GM21619 (cell line): Measurements from ENCODE around the gene NR1D1.
"Not testable (repeated sequence)": the region's sequence is repeated elsewhere in the genome, so short reads cannot be mapped to it uniquely, and the experiment has no call there.

Experiments used
- ATAC-seq: cut with Tn5 transposase; IDR thresholded peaks from one replicate; pipeline ENCODE4 v1.9.1; 2021; ENCODE audit not compliant: unreplicated experiment

Gene NR1D1

DNA sequence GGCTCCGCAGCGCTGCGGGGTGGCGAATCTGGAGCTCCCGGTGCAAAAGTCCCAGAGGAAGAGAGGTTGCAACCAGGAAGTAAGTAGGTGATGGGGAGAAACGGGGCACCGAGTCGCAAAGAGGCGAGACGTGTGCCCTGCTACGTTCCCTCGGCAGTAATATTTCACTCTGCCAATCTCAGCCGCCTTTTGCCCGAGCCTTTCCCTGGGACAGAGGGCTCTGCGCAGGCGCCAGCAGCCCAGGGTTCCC lies at the start of gene NR1D1:
TSS of gene NR1D1 (minus strand) at position 171 of the 250 bp plus-strand sequence. CDS start 495 bp downstream, outside the sequence.
- ATAC-seq = peak; percentile 0

DNA sequence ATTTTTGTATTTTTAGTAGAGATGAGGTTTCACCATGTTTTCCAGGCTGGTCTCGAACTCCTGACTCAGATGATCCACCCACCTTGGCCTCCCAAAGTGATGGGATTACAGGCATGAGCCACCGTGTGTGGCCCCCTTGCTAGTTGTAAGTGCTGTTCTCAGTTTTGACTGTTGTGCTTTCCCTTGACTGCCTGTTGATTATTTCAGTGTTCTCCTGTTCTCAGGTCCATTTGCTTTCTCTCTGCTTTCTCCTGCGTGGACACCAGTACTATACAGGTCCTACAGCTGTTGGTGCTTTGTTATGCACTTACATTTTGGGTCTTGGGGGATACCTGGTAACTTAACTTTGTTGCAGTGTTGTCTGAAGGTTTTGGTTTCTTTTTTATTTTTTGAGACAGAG lies 48.1 kb upstream of the NR1D1 start:
- ATAC-seq = no peak

DNA sequence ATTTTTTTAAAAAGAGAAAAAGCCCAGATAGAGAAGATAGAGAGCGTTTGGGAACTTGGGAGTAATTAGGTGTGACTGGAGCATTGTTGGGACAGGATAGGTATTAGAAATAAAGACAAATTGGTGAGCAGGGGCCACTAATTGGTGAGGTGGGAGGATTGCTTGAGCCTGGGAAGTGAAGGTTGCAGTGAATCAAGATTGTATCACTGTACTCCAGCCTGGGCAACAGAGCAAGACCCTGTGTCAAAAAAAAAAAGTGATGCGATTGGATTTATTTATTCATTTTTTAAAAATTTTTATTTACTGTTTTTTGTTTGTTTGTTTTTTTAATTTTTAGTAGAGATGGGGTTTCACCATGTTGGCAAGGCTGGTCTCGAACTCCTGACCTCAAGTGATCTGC lies 45.1 kb upstream of the NR1D1 start:
- ATAC-seq = no peak

DNA sequence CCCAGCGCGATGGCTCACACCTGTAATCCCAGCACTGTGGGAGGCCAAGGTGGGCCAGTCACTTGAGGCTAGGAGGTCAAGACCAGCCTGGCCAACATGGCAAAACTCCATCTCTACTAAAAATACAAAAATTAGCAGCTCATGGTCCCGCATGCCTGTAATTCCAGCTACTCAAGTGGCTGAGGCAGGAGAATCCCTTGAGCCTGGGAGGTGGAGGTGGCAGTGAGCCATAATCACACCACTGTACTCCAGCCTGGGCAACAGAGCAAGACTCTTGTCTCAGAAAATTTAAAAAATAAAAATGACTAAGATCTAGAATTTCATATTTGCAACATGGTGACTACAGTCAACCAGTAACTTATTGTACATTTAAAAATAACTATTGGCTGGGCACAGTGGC lies 42.8 kb upstream of the NR1D1 start:
- not testable (repeated sequence) for ATAC-seq

DNA sequence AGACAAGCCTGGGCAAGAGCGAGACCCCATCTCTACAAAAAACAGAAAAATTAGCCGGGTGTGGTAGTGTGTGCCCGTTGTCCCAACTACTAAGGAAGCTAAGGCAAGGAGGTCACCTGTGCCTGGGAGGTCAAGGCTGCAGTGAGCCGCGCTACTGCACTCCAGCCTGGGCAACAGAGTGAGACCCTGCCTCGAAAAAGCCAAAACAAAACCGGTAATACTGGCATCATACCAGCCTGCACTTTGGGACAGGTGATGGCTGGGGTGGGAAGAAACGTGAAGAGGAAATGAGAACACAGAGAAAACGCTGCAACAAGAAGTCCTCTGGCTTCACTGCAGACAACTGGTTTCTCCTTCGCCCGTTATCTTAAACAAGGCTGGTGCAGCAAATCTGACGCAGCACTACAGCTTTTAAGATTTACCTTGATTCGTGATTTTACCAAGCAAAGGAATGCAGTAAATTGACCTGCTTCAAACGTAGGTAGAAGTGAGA lies 39.2 kb upstream of the NR1D1 start:
- peak; percentile 14 for ATAC-seq

DNA sequence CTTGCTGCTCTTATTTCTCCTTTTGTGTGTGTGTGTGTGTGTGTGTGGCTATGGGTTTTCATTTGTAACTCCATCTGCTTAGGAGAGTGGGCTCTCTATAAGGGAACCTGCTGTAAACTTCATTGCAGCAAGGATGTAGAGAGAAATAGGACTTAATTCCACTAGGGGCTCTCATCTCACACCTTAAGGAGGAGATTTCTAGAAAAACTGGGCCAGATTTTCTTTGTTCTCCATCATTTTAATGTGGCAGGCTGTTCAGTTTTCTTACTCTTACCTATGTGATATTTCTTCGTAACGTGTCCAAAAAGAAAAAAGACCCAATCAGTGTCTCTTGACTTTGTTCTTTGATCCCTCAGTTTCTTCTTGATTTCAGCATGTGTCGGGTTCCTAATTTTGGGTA lies 35.4 kb upstream of the NR1D1 start:
- ATAC-seq = no peak

DNA sequence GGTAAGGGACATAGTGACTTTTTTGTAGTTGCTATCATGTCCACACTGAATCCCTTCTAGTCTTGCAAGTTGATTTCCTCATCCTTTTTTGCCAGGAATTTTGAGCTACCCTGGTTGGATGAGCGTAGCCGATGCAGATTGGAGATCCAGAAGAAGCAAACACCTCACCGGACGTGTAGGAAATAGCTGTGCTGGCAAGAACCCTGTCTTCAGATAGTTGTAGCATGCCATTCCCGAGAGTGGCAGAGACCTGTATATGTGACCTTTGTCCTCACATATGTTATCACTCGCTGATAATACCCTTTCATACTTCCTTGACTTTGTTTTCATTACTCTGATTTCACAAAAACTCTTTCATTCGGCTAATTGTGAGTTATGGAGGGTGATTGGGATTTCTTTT lies 33.8 kb upstream of the NR1D1 start:
- no peak for ATAC-seq

DNA sequence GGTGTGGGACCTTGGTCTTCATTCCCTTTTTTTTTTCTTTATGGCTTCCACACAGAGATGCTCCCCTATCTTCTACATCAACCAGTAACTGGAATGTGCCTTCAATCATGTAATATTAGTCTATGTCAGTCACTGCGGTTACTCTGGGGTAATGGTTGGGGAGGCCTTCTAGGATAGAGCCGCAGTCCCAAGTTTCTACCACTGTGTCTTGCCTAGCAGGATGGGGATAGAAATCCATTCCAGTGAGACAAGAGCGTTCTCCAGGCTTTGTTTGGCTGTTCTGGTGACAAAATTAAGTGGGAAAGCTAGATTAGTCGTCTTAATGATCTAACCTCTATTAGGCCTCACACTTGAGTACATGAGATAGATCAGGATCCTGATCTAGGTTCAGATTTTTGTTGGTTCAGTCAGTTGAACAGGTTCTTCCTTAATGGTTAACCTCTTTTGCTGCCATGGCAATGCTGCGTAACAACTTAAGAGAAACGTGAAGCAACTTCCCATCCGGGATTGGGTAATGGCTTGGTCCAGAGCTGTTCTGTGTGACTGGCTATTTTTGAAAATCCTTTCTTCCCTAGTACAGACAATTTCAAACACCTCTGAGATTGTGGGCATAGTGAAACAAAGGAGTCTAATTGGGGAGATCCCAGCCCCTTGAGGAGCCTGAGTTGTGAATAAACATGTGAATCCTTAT lies 30.1 kb upstream of the NR1D1 start:
- ATAC-seq = no peak

DNA sequence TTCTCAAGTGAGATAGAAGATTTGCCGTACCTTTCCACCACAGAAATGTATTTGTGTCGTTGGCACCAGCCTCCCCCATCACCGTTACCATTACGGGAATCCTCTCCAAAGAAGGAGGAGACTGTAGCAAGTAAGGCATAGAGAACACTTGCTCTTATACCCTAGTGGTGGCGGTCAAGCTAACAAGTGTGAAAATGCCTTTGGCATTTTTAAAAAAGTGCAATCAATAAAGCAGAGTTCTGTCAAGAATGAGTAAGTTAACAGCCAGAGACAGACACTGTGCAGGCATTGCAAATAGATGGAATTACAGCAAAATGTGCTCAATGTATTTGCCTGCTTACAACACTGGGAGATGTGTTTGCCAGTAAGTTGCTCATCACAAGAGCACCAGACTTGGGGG lies 29.1 kb upstream of the NR1D1 start:
- no peak for ATAC-seq

DNA sequence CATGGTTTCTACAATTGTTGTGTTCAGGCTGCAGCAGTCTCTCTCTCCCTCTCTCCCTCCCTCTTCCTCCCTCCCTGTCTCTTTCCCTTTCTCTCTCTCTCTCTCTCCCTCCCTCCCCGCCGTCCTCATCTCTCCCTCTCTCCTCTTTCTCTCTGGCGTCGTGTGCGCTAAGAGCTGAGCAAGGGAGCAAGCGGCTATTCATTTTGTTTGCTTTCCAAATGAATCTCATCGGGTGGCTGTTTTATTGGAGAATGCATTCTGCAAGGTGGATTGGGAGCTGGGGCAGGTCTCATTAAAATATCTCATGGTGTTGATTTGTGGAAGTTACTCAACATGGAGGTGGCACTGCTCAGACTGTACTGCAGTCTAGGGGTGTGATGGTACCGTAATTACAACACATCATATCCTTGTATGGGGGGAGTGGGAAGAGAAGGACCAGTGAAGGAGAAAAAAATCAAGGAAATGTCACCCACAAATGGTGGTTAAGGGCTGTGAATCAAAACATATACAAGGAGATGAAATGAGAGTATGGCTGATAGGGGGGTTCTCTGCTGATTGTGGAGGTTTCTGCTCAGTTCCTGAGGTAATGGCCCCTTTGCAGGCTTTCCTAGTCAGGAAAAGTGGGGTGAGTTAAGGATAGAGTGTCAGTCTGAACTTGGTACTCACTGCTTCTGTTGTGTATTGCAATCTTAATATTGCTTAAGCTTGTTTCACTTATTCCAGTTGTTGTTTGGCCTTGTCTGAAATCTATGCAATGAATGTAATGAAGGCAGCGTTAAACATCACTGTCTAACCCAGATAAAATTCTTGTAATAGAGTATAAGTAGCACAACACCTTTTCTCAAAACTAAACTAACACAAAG lies 24.1 kb upstream of the NR1D1 start:
- ATAC-seq = no peak

DNA sequence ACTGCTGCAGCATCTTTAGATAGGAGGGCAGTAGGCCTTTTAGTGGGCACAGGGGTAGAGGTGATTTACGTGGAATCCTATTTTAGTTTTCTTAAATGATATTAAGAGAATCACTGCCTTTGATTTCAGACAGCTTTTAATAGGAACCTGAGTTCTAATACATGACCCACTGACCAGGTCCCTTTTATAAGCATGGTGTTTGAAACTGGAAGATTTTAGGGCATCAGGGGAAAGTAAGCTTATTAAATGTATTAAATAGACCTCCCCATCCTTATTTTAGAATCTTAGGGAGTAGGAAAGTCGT lies 23.4 kb upstream of the NR1D1 start:
- ATAC-seq = no peak

DNA sequence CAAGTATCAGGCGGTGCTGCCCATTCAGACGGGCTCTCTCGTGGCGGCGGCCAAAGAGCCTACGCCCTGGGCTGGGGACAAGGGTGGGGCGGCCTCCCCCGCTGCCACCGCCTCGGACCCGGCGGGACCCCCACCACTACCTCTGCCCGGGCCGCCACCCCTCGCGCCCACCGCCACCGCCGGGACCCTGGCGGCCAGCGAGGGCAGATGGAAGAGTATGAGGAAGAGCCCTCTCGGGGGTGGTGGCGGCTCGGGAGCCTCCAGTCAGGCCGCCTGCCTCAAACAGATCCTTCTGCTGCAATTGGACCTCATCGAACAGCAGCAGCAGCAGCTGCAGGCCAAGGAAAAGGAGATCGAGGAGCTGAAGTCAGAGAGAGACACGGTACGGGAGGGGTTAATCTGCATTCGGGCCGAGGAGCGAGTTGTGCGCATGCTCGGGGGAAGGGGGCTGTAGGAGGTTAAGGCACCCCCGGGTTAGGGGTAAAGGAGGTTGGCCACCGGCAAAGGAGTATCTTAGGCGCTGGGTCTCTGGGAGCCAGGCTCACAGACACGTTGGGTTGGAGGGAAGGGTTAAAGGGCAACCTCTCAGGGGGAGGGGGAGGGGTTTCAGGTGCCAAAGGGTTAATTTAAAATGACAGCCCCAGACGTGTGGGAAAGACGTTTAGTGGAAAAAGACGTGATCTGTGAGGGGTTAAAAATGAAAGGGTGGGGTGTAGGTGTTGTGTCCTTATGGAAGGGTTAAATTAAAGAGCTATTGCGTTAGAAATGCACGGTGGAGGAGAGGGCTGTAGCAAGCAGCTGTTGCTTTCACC lies 22.8 kb upstream of the NR1D1 start:
- ATAC-seq = peak; percentile 15

DNA sequence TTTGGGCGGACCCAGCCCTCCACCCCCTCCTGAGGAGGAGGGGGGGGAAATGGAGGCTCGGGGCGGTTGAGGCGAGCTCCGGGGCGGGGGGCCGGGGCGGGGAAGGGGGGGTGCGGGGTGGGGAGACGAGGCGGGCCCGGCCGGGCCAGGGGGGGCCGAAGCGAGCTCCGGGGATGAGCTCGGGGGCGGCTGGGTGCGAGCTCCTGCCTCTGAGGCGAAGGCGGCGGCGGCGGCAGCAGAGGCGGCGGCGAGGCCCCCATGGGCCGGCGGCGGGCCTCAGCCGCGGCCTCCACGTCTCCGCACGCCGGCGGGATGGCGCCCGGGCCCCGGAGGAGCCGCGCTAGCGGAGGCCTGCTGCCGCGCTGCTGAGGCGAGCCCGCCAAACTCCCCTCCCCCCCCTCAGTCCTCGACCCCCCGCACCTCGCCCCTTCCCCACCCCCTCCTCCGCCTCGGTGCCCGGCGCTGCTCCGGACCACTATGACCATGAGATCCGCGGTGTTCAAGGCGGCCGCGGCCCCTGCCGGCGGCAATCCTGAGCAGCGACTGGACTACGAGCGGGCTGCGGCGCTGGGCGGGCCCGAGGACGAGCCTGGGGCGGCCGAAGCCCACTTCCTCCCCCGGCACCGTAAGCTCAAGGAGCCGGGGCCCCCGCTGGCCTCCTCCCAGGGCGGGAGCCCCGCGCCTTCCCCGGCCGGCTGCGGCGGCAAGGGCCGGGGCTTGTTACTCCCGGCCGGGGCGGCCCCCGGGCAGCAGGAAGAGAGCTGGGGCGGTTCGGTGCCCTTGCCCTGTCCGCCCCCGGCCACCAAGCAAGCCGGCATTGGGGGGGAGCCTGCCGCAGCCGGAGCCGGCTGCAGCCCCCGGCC lies 22.0 kb upstream of the NR1D1 start:
- peak; percentile 32 for ATAC-seq

DNA sequence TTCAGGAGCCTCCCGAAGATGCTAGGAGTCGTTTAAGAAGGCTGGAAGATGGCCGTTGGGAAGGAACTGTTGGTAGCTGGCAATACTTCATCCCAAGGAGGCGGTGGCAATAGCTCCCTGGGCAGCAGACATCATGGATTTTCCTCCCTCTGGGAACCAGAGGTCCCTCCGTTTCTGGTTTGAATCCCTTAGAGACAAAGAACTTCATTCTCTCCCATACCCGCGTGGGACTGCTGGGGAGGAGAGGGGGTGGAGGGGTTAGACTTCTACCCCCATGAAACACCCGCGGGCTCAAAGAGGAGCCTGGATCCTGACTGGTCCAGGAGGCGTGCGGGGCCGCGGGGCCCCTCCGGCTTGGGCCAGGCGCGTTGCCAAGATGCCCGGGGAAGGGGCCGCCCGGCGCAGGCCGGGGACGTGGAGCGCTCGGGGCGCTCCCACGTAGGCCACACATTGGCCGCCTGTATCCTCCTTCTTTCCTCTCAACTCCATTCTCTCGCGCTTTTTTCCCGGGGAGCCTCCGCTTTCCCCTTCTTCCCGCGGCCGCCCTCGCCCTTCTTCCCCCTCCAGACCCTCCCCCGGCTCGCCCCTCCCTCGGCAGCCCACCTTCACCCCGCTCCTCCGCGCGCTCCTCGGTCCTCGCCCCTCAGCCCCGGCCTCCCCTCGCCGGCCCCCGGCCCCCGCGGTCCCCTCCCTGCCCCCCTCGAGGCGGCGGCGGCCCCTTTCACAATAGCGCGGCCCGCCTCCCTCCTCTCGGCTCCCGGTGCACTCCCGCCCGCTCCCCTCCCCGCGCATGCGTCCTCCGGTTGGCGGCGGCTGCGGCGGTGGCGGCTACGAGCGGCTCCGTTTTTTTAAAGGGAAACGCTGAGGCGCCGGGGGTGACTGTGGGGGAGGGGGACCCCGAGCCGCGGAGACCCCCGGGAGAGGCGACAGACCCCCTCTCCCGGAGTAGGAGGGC lies 21.1 kb upstream of the NR1D1 start, which contains the start of gene MSL1:
TSS of gene MSL1 (plus strand) at position 791 of the 955 bp plus-strand sequence. CDS start 642 bp downstream, outside the sequence.
- ATAC-seq = peak; percentile 48

DNA sequence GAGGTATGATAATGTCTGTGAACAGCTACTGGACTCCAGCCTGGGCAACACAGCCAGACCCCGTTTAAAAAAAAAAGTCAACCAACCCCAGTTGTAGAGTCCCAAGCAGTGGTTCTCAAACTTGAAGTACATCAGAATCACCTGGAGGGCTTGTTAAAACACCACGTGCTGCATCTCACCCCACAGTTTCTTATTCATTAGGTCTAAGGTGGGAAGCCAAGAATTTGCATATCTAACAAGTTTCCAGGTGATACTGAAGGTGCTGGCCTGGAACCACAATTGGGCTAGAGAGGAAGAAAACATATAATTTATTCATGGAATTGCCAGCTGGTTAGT lies 14.7 kb upstream of the NR1D1 start:
- ATAC-seq = no peak

DNA sequence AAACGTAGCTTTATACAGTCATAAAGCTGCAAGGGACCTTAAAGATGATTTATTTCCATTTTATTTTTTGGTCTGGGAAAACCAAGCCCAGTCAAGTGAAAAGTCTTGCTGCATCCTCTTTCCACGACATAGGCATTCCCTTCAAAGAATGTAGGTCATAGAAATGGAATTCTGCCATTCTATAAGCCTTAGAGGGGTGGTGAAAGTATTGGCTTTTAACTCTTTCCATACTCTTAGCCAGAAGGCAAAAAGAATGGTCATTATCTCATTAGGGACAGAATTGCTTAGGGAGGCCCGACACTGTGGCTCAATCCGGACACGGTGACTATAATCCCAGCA lies 13.5 kb upstream of the NR1D1 start:
- no peak for ATAC-seq

DNA sequence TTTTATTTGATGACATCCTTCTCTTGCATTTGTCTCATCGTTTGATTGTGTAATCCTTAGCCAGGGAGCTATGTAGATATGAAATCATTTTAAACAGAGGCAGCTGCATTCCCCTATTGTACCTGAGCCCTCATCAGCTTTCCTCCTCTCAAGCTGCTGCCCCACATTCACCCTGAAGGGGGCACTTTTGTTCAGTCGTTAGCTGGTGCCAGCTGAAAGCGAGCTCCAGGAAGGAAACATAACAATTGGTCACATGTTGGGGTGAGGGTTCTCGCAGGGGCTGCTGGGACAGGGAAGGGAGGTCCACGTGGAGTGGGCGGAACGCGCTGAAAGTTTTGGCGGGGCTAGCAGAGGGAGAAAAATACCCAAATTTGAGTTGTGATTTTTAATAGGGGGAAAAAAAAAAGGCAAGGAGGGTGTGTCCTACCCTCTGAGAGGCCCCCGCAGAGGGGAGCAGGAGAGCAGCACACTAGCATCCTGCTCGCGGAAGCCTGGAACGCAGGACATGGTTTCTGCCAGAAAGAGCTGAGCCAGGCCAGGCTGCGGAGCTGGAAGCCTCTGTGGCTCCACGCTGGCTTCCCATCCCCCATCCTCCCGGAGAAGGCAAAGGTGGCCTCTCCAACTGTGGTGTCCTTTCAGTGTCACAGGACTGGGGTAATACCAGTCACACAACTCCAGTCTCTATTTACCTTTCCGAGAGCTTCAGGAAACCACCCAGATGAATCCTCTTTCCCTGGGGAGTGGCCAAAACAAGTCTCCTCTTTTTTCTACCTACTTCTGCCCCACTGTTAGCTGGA lies 12.9 kb upstream of the NR1D1 start:
- ATAC-seq = peak; percentile 73

DNA sequence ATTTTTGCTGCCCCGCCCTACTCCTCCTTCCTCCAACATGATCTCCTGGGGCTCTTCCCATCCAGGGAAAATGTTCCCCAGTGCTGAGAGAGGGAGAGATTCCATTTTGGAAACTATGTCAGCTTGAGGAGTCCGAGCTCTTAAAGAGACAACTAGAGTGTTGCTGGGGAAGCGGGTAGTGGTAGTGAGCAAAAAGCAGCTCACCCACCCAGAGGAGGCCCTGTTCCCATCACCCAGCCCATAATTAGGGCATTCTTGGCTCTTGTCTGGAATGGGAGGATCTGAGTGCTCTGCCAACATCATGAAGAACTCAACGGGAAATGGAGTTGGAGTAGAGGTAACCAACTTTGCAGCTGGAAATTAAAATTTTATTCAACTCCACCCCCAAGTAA lies 12.3 kb upstream of the NR1D1 start:
- ATAC-seq = no peak

DNA sequence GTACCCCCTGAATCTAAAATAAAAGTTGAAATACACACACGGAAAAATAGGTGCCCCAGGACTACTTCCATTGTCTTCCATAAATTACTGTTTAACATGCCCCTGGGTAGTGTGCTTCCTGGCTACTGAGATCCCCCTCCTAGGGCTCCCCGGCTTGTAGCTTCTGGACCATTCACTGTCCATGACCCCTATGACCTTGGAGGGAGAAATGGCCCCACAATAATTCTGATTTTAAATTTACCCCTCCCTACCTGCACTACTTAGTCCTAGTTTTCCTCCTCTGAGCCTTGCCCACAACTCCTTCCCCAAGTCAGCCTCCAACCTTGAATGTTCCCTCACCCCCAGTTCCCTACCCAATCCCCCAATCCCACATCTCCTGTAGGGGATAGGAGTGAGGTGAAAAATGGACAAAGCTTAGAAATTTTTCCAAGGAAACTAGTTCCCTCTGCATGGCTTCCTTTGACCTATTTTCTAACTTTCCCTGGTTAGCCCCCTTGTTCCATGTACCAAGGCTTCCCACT lies 11.9 kb upstream of the NR1D1 start:
- no peak for ATAC-seq
